Neural progenitor cell (in vitro differentiated cells): ENCODE results near the gene ANKRD13D.

Experiments used
- EZH2 ChIP-seq: fragments of 200-600 bp; sonication (generic); IDR thresholded peaks from 2 replicates; pipeline ENCODE4 v1.6.1; 2017; ENCODE audit warnings: antibody characterized with exemption, mild to moderate bottlenecking, moderate library complexity
- EZH2phosphoT487 ChIP-seq: fragments of 200-600 bp; sonication (generic); IDR thresholded peaks from 2 replicates; pipeline ENCODE4 v1.6.1; 2017; ENCODE audit warnings: antibody characterized with exemption
- TF ChIP-seq, protein P1 (sequence below): fragments of 200-600 bp; sonication (generic); IDR thresholded peaks from 2 replicates; pipeline ENCODE4 v1.5.1; 2017; ENCODE audit warnings: antibody characterized with exemption, mild to moderate bottlenecking

DNA sequence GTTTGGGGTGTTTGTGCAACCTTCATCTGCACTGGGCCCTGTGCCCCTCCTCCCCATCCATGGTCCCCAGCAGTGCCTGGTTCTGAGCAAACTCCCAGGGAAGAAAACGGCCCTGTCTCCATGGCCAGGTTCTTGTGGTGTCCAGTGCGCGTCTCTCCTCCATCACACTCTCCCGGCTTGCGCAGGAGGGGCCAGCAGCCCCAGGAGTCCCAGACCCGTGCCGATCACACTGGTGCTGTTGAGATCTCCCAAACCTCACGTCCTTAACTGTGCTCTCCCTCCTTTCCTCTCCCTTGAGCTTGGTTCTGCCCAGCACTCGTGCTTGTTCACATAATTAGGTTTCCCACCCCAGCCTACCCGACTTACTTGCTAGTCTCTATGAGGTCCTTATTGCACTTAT is 33.8 kb upstream of the ANKRD13D start:
- TF ChIP-seq, protein P1, sequence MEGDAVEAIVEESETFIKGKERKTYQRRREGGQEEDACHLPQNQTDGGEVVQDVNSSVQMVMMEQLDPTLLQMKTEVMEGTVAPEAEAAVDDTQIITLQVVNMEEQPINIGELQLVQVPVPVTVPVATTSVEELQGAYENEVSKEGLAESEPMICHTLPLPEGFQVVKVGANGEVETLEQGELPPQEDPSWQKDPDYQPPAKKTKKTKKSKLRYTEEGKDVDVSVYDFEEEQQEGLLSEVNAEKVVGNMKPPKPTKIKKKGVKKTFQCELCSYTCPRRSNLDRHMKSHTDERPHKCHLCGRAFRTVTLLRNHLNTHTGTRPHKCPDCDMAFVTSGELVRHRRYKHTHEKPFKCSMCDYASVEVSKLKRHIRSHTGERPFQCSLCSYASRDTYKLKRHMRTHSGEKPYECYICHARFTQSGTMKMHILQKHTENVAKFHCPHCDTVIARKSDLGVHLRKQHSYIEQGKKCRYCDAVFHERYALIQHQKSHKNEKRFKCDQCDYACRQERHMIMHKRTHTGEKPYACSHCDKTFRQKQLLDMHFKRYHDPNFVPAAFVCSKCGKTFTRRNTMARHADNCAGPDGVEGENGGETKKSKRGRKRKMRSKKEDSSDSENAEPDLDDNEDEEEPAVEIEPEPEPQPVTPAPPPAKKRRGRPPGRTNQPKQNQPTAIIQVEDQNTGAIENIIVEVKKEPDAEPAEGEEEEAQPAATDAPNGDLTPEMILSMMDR: no peak
- TF ChIP-seq EZH2 (no peak), EZH2phosphoT487 (no peak)
